ENCODE data around the gene BCAR1. TPM values are rescaled to one million over a fixed set of nuclear protein-coding genes. Genes with fewer than 3 reads are reported as not detected.

Gene BCAR1
- total and polyA plus RNA-seq, 10 of the 15 experiments (the other 5 are each of a cell fraction or from before 2014, with no cell fraction given): 0.13 to 14.1 (median 2.8) TPM; not detected in 1

GRCh38 chr16:75256696-75257343 lies 5.4 kb upstream of the BCAR1 start (continued):
- TF ChIP-seq, protein P1, sequence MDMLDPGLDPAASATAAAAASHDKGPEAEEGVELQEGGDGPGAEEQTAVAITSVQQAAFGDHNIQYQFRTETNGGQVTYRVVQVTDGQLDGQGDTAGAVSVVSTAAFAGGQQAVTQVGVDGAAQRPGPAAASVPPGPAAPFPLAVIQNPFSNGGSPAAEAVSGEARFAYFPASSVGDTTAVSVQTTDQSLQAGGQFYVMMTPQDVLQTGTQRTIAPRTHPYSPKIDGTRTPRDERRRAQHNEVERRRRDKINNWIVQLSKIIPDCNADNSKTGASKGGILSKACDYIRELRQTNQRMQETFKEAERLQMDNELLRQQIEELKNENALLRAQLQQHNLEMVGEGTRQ (IDR thresholded peaks at IDR 0.05; ENCODE audit: borderline replicate concordance, low read depth, low read length): no peak
- TF ChIP-seq GATAD2B (conservative IDR thresholded peaks at IDR 0.05; ENCODE audit: low read depth) (no peak), RAD51 (IDR thresholded peaks at IDR 0.05) (no peak)

GRCh38 chr16:75256059-75256571 lies 4.7 kb upstream of the BCAR1 start:
- H3K79me2 ChIP-seq (ENCODE audit: control insufficient read depth, insufficient read depth, low read length): no peaks in the 10 kb centered on the region
- POLR2A ChIA-PET: no interaction called here
- H3K36me3 ChIP-seq (ENCODE audit: control insufficient read depth in 2 of 2, insufficient read depth in 2 of 2, low read length in 1 of 2): no peaks in the 10 kb centered on the region
- SMC1A ChIA-PET (ENCODE audit: uncharacterized antibody, unreplicated experiment): interaction anchor here (1.3 kb wide), 1 partner anchor 124 kb away, joined by 3 read pairs; no protein-coding TSS in a partner anchor
- H3K27me3 ChIP-seq (replicated peaks in 1 of 2; ENCODE audit: control insufficient read depth in 2 of 2, insufficient read depth in 2 of 2, low read length in 1 of 2): no peaks in the 10 kb centered on the region; a peak in 1 of 4 replicates
- no peak overlapping the region for H3K4me2 ChIP-seq (ENCODE audit: control insufficient read depth, insufficient read depth)
- in situ Hi-C loops (cut with MboI): no loop called here
- intact Hi-C loops (cut with micrococcal nuclease; ENCODE audit: unreplicated experiment): no loop called here
- TF ChIP-seq YBX1 (IDR thresholded peaks at IDR 0.05): no peak
- RAD21 ChIA-PET (ENCODE audit: unreplicated experiment): no interaction called here
- DNase-seq (ENCODE audit: low read depth, low spot score) (no peak), FAIRE-seq (no peak), ATAC-seq (no peak)
- peaks cover 6% of the 10 kb centered on the region; the same call in 1 of the 2 replicates for H3K4me1 ChIP-seq (ENCODE audit: control insufficient read depth, insufficient read depth, low read length)
- BruUV-seq (replicated peaks): no TSS peak
- no peaks in the 10 kb centered on the region for H3K9me3 ChIP-seq (replicated peaks; ENCODE audit: control insufficient read depth, insufficient read depth, low read length)
- no peak overlapping the region for H3K9ac ChIP-seq (ENCODE audit: control insufficient read depth, insufficient read depth, low read length)
- CTCF ChIA-PET: no interaction called here
- peaks cover 10% of the 10 kb centered on the region; the same call in 1 of the 2 replicates for H4K20me1 ChIP-seq (ENCODE audit: control insufficient read depth, insufficient read depth)
- H2AFZ ChIP-seq (ENCODE audit: control insufficient read depth, low read depth, low read length): no peak overlapping the region
- no peak overlapping the region for H3K27ac ChIP-seq (ENCODE audit: control insufficient read depth, insufficient read depth)
- WGBS (ENCODE audit: insufficient coverage, insufficient replicate concordance, low lambda C conversion rate, missing lambda C conversion rate): 65% methylated on average over 12 of the region's 12 CpGs
- no peak overlapping the region for H3K4me3 ChIP-seq
